NCI-H2107 (cell line): ENCODE results near the gene ATCAY.
"Not testable (repeated sequence)": the region's sequence is repeated elsewhere in the genome, so short reads cannot be mapped to it uniquely, and the experiment has no call there.

Source experiments
- DNase-seq: peaks from one replicate; lab custom pipeline; 2025; lab: John Stamatoyannopoulos, UW

The ATCAY gene

DNA sequence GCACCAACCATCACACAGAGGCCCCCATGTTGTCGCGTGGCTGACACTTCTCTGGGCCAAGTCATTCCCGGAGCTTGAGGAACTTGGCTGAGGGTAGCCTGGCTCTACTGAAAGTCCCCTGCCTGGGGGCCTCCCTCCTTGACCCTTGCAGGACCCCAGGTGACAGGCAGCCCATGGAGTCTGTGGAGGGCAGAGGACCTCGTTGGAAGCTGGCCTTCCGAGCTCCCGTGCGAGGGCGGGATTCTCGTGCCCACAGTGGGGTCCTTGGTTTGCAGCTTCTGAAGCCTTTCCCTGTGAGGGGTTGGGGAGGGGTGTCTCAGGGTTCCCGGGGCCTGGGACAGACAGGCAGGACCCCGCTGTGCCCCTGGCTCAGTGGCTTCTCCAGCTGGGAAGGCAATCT is 68.8 kb downstream of the ATCAY start:
- DNase-seq: no peak

GRCh38 chr19:3949997-3950859 is 69.7 kb downstream of the ATCAY start:
- DNase-seq: no peak

- DNase-seq: no peak
Measured at GRCh38 chr19:3950871-3951861, 70.7 kb downstream of the ATCAY start.

DNA sequence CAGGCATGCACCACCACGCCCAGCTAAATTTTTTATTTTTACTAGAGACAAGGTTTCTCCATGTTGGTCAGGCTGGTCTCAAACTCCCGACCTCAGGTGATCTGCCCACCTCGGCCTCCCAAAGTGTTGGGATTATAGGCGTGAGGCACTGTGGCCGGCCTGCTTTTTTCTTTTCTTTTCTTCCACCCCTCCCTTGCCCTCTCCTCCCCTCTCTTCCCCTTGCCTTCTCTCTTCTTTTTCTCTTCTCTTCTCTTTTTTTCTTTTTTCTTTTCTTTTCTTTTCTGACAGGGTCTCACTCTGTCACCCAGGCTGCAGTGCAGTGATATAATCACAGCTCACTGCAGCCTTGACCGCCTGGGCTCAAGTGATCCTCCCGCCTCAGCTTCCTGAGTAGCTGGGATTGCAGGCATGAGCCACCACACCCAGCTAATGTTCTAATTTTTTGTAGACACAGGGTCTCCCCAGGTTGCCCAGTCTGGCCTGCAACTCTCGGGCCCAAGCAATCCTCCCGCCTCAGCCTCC is 72.3 kb downstream of the ATCAY start:
- not testable (repeated sequence) for DNase-seq

DNA sequence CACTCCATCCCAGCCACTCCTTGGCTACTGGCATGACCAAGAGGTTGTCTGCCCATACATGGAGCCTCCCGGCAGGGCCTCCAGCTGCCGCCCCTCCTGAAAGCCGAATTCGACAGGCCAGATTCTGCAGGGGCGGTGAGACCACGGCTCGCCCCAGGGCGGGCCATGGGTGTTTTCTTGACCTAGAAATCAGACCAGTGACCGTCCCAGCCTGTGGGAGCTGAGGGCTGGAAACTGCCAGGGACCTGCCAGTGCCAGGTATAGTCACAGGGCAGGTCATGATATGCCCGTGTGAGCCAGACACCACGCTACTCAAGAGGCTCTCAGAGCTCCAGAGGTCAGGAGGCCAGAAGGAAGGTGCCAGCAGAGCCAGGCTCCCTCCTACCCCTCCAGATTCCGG is 73.6 kb downstream of the ATCAY start:
- no peak for DNase-seq

- not testable (repeated sequence) for DNase-seq
Measured at GRCh38 chr19:3955276-3955675, 74.8 kb downstream of the ATCAY start.

DNA sequence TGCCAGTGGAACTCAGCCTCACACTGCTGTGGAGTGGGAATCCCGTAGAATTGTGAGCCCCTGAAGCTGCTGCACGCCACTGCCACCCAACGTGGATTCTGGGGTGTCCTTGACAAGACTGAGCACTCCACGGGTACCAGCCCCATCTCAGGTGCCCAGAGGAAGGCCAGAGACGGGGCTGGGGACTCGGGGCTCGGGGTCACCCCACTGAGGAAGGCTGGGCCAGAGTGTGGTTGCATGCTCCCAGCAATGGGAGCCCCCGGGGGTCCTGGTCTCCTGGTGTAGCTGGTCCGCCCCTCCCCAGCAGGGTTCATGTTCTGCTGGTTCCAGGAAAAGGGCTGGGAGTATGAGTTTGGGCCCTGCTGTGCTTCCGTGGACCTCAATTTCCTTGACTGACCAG is 75.2 kb downstream of the ATCAY start:
- DNase-seq: no peak

DNA sequence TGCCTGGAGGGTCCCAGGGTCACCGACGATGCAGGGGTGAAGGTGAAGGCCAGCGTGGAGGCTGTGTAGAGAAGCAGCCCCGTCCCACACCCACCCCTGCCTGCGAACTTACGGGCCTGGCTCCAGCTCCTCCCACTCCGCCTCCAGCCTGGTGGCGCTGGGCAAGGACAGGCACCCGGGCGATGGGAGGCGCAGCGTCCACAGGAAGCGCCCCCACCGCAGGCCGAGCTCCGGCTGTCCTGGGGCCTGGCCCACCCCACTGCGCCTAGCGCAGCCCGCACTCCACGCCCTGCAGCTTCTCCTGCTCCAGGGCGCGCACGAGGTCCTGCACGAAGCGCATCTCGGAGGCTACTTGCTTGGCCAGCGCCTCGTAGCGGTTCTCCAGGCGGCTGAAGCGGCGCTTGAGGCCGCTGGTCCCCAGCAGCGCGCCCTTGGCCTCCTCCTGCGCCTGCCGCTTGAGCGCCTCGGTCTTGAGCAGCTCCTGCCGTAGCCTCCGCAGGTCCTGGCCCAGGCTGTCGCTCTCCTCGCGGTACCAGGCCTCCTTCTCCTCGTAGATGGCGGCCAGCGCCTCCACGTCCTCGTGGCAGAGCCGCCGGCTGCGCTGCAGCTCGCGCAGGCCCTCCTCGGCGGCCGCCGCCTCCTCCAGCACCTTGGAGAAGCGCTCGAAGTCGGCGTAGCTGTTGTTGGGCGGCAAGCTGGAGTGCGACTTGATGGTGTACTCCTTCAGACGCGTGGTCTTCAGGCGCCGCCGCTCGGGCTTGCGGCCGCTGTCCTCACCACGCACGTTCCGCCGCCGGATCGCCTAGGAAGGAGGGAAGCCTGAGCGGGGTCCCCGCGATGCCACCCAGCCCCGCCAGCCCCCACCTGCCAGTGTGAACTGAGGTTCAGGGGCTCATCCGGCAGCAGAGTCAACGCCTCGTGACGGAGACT is 78.6 kb downstream of the ATCAY start:
- no peak for DNase-seq

GRCh38 chr19:3959766-3960131 is 79.3 kb downstream of the ATCAY start:
- DNase-seq: no peak

DNA sequence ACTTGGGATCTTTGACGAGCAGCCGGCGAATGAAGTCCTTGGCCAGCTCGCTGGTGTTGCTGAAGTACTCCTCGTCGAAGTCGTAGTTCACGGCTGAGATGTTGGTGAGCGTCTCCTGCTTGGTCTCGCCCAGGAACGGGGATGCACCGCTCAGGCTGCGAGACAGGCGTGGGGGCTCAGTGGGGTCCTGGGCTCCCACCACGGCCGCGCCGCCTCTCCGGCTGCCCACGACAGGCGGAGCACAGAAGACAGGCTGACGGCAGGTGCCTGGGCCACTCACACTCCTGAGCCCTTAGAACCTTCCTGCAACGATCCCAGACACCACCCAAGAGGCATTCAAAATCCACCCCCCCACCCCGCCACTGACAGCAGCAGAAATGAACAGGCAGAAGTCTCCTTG is 80.5 kb downstream of the ATCAY start:
- no peak for DNase-seq

DNA sequence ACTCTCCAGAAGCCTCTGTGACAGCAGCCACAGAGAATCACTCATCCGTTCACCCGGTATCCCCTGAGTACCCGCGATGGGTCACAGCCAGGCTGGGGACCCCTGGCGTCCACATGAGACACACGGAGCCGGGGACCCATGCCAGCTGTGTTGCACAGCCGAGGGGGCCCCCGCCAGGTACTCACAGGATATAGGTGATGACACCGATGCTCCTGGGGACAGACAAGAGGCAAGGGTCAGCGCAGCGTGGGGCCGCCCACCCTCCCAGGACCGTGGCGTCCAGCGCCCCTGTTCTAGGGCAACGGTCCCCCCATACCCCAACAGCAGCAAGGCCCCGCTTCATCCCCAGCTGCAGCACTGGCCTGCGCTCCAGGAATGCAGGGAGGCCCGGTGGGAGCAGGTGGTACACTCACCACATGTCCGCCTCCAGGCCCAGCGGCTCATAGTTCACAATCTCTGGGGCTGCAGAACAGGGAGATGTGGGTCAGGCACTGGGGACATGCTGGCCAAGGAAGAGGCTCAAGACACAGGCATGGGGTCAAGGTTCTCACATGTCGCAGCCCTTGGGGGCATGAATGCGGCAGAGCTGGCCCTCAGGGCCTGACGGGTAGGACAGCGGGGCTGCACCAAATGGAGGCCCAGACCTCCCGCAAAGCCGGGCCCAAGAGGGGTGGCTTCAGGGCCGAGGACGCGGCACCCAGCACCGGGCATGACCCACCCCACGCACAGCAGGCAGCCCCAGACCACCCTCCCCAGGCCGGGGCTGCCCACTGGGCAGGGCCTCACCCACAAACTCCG is 83.2 kb downstream of the ATCAY start:
- DNase-seq: no peak

GRCh38 chr19:3964256-3965194 is 84.0 kb downstream of the ATCAY start:
- no peak for DNase-seq

DNA sequence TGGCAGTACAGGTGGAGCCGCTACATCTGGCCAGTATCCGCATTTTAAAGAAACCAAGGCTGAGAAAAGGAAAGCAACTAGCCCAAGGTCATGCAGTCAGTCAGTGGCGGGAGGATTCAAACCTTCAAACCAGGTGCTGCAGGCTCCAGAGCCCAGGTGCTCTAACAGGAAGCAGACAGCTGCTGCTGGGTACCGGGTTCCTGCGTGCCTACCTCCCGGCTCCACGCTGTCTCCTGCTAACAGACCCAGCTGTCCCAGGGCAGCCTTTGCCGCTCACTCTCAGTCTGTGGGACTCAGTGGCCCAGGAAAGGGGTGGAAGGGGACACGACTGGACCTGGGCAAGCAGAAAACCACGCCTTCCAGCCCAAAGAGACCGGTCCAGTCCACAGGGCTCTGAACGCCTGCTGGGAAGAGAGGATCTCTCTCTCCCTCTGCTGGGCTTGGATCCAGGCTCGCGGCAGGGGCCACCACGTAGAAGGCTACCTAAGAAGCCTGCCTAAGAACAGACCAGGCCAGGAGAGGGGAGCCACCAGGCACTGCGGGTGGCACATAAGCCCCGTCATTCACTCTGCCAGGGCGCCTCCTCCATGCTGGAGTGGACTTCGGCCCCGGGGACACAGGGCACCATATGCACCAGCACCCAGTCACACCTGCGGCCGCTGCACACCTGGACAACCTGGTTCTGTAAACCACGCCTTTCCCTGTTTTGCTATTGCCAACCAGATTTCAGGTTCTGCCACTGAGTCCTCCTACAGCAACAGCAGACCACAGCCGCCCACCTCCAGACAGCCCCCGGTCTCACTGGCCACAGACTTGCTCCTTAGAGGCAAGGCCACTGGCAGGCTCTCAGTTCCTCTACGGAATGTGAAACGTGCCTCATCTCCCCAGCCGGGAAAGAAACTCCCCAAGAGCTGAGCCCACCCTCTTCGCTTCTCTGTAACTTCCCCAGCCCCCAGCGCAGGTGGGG is 85.8 kb downstream of the ATCAY start:
- DNase-seq: no peak

GRCh38 chr19:3967983-3968382 is 87.5 kb downstream of the ATCAY start:
- not testable (repeated sequence) for DNase-seq

- DNase-seq: no peak
Measured at GRCh38 chr19:3968556-3969434, 88.3 kb downstream of the ATCAY start.

GRCh38 chr19:3969435-3970312 is 89.2 kb downstream of the ATCAY start:
- DNase-seq: no peak
